Measurements from ENCODE around the gene HRH1. TPM values are rescaled to one million over a fixed set of nuclear protein-coding genes. Genes with fewer than 3 reads are reported as not detected.
A peak's percentile ranks its signal among the peaks of the same experiment; 100 is the strongest.

The HRH1 gene
- total and polyA plus RNA-seq, 2 experiments from 2014 or later: not detected

- TF ChIP-seq CTCF (IDR thresholded peaks at IDR 0.05; ENCODE audit: low read depth, low read length): no peak
- no peak overlapping the region for H3K4me3 ChIP-seq
- no peak overlapping the region for H3K27ac ChIP-seq
- peak in 1 of 2 donors; percentile 60 for DNase-seq (ENCODE audit: low read depth in 1 of 2, low spot score in 1 of 2)
- no peaks in the 10 kb centered on the region for H3K4me1 ChIP-seq (ENCODE audit: low read depth)
- H3K27me3 ChIP-seq: no peaks in the 10 kb centered on the region
- H3K9me3 ChIP-seq (ENCODE audit: low read depth): no peaks in the 10 kb centered on the region
- H3K36me3 ChIP-seq: no peaks in the 10 kb centered on the region
Observed at GRCh38 chr3:11118181-11118682, 36.1 kb upstream of the HRH1 start.

- TF ChIP-seq CTCF (IDR thresholded peaks at IDR 0.05; ENCODE audit: low read depth, low read length): no peak
- Histone ChIP-seq H3K27me3 (no peaks in the 10 kb centered on the region), H3K27ac (no peak overlapping the region), H3K4me3 (no peak overlapping the region), H3K9me3 (ENCODE audit: low read depth) (no peaks in the 10 kb centered on the region), H3K4me1 (ENCODE audit: low read depth) (no peaks in the 10 kb centered on the region), H3K36me3 (no peaks in the 10 kb centered on the region)
- peak in 1 of 2 donors; percentile 72 for DNase-seq (ENCODE audit: low read depth in 1 of 2, low spot score in 1 of 2)
Observed at GRCh38 chr3:11120091-11120805, 34.0 kb upstream of the HRH1 start.

- Histone ChIP-seq H3K4me3 (no peak overlapping the region), H3K27me3 (no peaks in the 10 kb centered on the region), H3K9me3 (ENCODE audit: low read depth) (no peaks in the 10 kb centered on the region), H3K4me1 (ENCODE audit: low read depth) (no peaks in the 10 kb centered on the region), H3K36me3 (no peaks in the 10 kb centered on the region), H3K27ac (no peak overlapping the region)
- DNase-seq (ENCODE audit: low read depth in 1 of 2, low spot score in 1 of 2): no peak
- TF ChIP-seq CTCF (IDR thresholded peaks at IDR 0.05; ENCODE audit: low read depth, low read length): no peak
Observed at GRCh38 chr3:11126653-11127052, 27.6 kb upstream of the HRH1 start.

- Histone ChIP-seq H3K4me3 (no peak overlapping the region), H3K27me3 (no peaks in the 10 kb centered on the region), H3K4me1 (ENCODE audit: low read depth) (no peaks in the 10 kb centered on the region), H3K36me3 (no peaks in the 10 kb centered on the region), H3K27ac (no peak overlapping the region), H3K9me3 (ENCODE audit: low read depth) (no peaks in the 10 kb centered on the region)
- DNase-seq (ENCODE audit: low read depth in 1 of 2, low spot score in 1 of 2): peak in 1 of 2 donors; percentile 27
- no peak for TF ChIP-seq CTCF (IDR thresholded peaks at IDR 0.05; ENCODE audit: low read depth, low read length)
Observed at GRCh38 chr3:11128682-11129632, 25.3 kb upstream of the HRH1 start.

- DNase-seq (ENCODE audit: low read depth in 1 of 2, low spot score in 1 of 2): no peak
- no peaks in the 10 kb centered on the region for H3K36me3 ChIP-seq
- no peak for TF ChIP-seq CTCF (IDR thresholded peaks at IDR 0.05; ENCODE audit: low read depth, low read length)
- no peaks in the 10 kb centered on the region for H3K4me1 ChIP-seq (ENCODE audit: low read depth)
- H3K9me3 ChIP-seq (ENCODE audit: low read depth): no peaks in the 10 kb centered on the region
- no peak overlapping the region for H3K27ac ChIP-seq
- H3K27me3 ChIP-seq: no peaks in the 10 kb centered on the region
- H3K4me3 ChIP-seq: no peak overlapping the region
Observed at GRCh38 chr3:11130385-11130784, 23.9 kb upstream of the HRH1 start.

Data from cardiac muscle cell (in vitro differentiated cells and primary cell).